GM19468 (cell line): ENCODE results near the gene ZNF248.
"Not testable (repeated sequence)": the region's sequence is repeated elsewhere in the genome, so short reads cannot be mapped to it uniquely, and the experiment has no call there.

Experiments
- ATAC-seq: cut with Tn5 transposase; IDR thresholded peaks from one replicate; pipeline ENCODE4 v1.9.1; 2021; ENCODE audit warnings: mild to moderate bottlenecking, moderate library complexity, moderate number of reproducible peaks; ENCODE audit not compliant: unreplicated experiment; ENCODE audit errors: extremely low read depth

ZNF248 gene

DNA sequence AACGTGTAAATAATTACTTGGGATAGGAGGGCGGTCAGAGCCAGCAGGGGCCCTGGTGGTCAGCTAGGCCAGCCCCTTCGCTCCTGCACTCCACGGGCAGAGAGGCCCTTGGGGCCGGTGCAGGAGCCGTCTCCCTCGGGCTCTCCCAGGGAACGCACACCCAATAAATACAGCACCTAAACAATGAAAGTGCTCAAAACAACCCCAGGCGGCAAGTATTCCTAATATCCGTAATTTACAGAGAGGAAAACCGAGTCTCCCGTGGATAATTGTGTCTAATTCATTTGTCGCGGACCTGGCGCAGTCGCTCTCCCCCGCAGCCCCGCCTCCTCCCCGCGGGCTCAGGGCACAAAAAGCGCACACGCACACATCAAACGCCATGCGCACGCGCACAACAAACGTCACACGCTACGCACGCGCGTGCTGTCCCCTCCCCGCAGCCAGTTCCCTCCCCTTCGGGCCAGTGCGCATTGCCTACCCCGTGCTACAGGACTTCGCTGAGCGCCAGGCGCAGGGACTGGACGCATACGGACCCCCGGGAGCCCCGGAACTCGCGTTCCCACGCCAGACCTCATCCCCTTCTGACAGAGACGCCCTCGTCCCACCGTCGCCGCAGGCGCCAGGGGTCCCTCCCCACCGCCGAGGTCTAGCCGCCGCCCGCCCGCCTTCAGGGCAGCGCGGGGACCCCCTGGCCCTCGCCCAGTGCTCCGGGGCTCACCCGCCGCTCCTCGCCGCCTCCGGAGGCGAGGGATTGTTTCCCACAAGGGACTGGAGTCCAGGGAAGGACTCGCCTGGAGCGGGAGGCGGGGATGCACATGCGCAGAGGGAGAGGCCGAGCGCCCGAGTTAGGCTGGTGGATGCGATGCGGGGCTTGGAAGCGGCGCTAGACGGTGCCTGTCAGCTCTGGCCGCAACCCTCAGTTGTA, at the start of gene ZNF248:
Gene ZNF248 (minus strand): TSS at position 324 of the 925 bp plus-strand sequence. CDS start 1,300 bp downstream, outside the sequence.
- peak; percentile 95 for ATAC-seq

DNA sequence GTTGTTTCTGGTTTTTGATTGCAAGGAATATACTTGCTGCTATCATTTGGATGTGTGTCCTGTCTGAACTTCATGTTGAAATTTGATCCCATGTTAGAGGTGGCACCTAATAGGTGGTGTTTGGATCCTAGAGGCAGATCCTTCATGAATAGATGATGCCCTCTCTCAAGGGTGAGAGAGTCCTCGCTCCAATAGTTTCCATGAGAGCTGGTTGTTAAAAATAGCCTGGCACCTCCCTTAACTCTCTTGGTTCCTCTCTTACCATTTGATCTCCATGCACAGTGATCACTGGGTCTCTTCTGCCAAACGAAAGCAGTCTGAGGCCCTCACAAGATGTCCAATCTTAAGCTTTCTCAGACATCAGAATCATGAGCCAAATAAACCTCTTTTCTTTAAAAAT, 49.0 kb upstream of the ZNF248 start:
- ATAC-seq, result no peak

DNA sequence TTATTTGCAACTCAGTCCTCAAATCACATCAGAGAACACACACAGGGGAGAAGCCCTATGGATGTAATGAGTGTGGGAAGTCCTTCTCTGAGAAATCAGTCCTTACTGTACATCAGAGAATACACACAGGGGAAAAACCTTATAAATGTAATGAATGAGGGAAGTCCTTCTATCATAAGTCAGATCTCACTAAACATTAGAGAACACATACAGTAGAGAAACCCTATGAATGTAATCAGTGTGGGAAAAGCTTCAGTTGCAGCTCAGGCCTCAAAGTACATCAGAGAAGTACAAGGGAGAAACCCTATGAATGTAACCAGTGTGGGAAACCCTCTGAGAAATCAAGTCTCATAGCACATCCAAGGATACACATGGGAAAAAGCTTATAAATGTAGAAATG, 39.0 kb upstream of the ZNF248 start:
- ATAC-seq, result no peak

DNA sequence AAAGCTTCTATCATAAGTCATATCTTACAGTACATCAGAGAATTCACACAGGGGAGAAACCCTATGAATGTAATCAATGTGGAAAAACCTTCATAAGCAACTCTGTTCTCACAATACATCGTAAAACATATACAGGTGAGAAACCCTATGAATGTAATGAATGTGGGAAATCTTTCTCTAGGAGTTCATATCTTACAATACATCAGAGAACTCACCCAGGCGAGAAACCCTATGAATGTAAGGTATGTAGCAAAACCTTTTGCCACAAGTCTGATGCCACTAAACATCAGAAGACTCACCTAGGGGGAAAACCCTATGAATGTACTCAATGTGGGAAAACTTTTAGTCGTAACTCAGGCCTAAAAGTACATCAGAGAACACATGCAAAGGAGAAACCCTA, 38.3 kb upstream of the ZNF248 start:
- no peak for ATAC-seq

DNA sequence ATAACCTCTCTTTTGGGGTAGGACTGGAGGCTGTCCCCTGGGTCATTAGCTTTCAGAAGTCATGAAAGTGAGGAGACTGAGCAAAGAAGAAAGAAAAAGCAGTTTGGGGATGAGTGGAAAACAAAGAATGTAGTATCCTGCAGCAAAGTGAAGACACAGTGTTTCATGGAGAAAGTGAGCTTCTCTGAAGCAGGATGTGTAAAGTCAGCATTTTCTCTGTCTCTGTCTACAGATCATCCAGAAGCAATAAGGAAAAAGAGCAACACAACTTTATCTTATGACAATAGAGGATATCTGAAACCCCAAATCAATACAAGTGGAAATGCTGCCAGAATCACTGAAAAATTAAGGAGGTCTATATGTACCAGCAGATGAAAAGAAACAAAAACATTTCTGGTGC, 28.4 kb upstream of the ZNF248 start:
- ATAC-seq, result no peak

DNA sequence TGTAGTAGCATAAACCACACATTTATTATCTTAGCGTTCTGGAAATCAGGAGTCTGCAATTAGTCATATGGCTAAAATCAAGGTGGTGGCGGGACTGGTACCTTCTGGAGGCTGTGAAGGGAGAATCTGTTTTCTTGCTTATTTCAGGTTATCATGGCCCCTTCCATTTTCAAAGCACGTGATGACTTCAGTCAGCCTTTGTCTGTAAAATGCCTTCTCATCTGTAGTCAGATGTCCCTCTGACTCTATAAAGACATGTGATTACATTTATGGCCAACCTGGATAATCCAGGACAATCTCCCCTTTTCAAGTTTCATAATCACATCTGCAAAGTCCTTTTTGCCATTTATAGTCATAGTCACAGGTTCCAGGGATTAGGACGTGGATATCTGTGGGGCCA, 15.5 kb upstream of the ZNF248 start:
- ATAC-seq, result no peak

DNA sequence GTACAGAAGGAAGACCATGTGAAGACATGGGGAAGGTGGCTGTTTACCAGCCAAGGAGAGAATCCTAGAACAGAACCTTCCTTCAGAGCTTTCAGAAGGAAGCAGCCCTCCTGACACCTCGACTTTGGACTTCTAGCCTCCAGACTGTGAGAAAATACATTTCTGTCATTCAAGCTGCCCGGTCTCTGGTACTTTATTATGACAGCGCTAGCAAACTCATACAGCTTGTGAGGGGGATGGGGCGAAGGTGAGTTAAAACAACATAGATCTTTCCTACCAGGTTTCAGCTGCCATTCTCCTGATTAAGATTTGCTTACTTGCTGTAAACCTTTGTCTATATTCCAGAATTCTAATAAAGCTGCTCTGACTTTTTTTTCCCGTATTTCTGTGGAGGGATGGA, 14.9 kb upstream of the ZNF248 start:
- no peak for ATAC-seq

DNA sequence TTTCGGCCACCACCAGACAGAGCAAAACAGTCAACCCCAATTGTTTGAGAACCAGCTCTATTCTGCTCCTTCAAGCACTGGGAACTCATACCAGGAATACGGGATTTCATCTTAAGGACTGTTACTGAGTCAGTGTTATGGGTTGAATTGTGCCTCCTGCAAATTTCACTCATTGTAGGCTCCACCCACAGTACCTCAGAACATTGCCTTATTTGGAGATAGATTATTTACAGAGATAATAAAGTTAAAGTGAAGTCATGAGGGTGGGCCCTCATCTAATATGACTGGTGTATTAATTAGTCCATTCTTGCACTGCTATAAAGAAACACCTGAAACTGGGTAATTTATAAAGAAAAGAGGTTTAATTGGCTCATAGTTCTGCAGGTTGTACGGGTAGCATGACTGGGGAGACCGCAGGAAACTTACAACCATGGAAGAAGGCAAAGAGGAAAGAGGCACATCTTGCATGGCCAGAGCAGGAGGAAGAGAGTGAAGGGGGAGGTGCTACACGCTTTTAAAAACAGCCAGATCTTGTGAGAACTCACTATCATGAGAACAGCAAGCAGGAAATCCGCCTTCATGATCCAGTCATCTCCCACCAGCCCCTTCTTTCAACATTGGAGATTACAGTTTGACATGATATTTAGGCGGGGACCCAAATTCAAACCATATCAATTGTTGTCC, 14.3 kb upstream of the ZNF248 start:
- no peak for ATAC-seq

DNA sequence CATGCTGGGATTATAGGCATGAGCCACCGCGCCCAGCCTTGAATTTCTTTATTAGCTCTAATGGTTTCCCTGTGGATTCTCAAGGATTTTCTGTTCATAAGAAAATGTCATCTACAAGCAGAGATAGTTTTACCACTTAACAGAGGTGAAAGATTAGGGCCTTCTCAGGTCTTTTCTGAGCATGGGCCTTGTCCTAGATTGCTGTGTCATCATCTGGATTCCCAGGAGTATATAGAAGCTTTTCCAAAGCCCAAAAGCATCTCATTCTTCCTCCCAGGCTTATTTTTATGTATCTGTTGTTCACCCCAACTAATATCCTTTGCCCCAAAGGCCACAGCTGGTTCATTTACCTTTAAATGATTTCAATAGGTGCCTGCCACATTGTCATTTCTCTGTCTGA, 13.7 kb upstream of the ZNF248 start:
- ATAC-seq, result no peak

DNA sequence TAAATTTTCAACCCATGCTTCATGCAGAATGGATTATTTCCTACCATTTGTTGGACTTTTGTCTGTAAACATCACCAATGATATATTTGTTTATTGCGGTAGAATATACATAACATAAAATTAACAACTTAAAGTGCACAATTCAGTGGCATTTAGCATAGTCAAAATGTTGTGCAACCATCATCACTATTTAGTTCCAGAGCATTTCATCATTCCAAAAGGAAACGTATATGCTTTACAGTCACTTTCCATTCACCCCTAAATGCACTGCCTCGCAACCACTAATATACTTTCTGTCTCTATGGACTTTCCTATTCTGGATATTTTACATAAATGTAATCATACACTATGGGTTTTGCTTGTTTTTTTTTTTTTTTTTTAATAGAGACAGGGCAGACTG, 11.4 kb upstream of the ZNF248 start:
- no peak for ATAC-seq

DNA sequence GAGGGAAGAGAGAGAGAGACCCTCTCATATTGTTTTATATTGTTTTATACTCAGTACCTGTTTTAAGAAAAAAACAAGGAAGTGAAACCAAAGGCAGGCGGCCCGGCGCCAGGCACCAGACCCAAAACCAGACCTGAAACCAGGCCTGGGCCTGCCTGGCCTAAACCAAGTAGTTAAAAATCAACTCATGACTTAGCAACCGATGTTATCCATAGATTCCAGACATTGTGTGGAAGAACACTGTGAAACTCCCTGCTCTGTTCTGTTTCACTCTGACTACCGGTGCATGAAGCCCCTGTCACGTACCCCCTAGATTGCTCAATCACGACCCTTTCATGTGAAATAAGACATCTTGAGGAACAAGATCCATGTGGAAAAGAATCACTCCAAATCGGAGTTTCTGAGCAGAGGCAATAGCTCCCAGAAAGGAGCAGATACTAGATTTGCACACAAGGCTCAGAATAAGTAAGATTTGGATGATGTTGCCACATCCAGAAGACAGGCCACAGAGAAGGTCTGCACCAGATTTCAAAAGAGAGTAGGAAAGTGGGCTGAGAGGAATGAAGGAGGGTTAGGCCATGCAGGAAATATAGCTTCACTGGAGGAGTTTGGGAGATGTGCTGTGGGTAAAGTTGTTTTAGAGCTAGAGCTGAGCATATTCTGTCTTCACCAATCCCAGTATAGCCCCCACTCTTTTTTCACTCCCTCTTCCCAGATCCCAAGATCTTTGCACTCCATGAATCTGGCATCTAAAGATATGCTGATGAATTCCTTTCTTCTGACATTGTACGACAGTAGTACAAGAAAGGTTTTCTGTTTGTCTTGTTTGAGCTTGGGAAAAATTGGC, 8.8 kb upstream of the ZNF248 start:
- ATAC-seq, result no peak

DNA sequence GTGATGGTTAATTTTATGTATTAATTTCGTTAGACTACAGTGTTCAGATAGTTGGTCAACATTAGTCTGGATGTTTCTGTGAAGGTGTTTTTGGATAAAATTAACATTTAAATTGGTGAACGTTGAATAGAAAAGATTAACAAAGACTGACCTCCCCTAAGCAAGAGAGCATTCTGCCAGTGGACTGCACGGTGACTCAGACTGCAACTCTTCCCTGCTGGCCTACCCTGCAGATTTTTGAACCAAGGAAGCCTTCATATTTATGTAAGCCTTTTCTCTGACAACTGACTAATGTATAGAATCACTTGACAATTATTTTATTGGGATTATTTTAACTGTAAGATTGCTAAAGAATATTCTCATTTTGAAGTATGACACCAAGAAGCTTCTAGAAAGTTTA, 7.9 kb upstream of the ZNF248 start:
- no peak for ATAC-seq

DNA sequence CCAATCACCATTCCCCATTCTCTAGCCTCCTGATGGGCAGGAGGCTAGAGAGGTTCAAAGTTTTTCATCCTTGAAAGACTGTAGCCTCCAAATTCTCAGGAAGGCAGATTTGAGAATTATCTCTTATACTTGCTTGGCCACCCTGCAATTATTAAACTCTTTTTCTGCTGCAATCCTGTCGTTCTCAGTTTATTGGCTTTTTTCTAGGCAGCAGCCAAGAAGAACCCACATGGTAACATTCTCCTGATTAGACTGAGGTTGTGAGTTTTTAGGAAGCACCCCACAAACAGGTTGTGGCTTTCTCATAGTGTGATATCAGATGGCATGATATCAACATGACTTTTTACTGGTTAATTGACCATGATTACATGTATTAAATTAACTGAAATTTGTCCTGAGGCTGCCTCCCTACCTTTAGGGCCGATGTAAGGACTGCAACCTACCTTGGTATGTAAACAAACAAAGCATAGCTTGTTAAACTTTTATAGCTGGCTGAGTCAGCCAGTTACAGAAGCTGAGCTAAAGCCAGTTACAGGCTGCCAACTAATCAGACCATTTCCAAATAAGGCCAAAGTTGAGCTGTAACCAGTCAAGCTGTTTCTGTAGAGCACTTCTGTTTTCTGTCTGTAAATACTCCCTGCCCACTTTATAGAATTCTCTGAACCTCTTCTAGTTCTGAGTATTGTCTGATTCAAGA, 3.2 kb upstream of the ZNF248 start:
- no peak for ATAC-seq

DNA sequence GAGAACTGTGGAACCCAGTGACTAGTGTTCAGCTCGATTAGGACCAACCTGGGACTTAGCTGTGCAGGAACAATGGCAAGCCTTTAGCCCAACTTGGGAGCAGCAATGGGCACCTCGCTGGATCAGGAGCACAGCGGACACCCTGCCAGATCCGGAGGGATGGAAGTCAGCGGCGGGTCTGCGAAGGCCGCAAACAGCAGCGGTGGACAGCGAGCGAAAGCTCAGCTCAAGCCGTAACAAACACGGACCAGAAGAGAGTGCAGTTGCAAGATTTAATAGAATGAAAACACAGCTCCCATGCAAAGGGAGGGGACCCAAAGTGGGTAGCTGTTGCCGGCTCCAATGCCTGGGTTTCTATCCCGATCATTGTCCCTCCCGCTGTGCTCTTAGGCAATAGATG, 1.9 kb upstream of the ZNF248 start:
- ATAC-seq, result not testable (repeated sequence)

DNA sequence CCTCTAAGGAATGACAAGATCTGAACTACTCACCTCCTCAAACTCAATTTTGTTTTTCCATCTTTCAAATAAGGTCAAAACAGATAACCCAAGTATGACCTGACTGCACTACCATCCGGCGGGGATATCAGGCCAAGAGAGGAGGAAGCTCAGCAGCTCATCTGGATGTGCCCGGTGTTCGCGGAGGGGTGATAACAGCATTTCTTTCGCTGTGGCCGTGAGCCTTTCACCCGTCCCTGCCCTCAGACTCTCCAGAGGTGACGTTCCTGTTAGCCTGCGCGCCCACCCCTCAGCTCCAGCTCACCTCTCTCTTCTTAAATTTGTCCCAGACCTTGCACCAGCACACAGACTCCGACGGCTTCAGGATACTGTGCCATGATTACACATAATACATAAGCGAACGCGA, 526 bp downstream of the ZNF248 start:
- no peak for ATAC-seq

DNA sequence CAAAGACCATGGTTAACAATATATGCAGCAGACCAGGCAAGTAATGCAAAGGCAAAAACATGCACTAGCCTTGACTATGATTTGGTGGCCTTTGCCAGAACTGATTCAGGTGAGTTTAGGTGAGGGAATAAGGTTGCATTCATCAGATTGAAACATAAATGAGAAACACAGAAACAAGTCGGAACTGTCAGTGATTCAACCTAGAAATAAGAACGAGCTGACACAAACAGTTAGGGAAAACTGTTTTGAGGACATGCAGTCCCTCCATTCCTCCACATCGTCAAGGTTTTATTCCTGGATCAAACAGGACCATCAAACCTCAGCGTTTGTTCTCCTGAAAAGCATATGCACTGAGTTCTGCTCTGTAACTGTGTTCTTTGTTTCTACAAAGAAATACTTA, 1.8 kb downstream of the ZNF248 start:
- no peak for ATAC-seq

DNA sequence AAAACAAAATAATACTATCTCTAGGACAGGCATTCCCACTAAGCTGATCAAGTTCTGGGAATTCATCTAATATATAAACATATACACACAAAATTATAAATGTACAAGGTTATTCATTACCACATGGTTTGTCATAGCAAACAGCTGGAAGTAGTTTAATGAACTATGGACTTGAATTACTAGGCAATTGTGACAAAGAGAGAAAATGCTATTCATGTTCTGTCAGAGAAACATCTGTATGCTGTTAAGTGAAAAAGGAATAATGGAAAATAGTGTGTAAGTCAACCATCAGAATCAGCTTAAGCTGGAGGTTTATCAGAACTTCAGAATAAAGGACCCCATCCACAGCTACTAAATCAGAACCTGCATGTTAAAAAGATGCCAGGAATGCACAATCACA, 2.8 kb downstream of the ZNF248 start:
- ATAC-seq, result no peak

DNA sequence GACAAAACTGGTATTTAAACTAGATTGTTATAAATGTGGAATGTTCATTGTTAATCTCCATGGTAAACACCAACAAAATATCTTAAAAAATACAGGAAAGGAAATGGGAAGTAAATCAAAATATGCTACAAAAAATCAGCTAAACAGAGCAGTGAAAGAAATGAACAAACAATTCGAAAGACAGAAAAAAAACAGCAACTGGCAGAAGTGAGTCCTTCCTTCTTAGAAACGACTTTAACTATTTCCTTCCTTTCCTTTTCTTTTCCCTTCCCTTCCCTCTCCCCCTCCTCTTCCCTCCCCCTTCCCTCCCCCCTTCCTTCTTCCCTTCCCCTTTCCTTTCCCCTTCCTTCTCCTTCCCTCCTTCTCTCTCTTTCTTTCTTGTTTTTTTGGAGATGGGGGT, 12.8 kb downstream of the ZNF248 start:
- ATAC-seq, result no peak

DNA sequence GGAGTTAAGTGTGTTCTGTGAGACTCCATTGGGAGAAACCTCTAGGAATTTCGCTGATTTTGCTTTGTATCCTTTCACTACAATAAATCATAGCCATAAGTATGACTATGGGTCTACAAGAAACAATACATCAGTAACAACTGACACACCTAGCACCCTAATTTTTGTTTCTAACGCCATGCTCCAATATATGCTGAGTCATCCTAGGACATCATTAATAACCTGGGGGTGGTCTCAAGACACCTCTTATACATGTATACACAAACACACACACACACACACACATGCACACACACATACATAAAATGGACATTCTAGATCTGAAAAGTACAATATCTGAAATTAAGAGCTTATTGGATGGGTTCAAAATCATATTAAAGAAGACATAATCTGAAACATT, 18.2 kb downstream of the ZNF248 start:
- no peak for ATAC-seq
